Kidney epithelial cell (primary cell): ENCODE data around the gene SRPK2. TPM values are rescaled to one million over a fixed set of nuclear protein-coding genes. Genes with fewer than 3 reads are reported as not detected.

Experiments used
- DNase-seq: peaks from one replicate; pipeline ENCODE4 v3.0.0-alpha.2; 2010; ENCODE audit warnings: low read depth
- H3K27me3 ChIP-seq: 2 replicates; pipeline ENCODE4 v1.6.0; 2011; ENCODE audit warnings: low read length; ENCODE audit not compliant: control insufficient read depth, insufficient read depth
- H3K36me3 ChIP-seq: 2 replicates; pipeline ENCODE4 v1.5.1; 2011; ENCODE audit warnings: low read length; ENCODE audit not compliant: control insufficient read depth, insufficient read depth
- H3K4me3 ChIP-seq: 2 replicates; pipeline ENCODE4 v1.5.1; 2011; ENCODE audit warnings: low read depth, mild to moderate bottlenecking, control low read depth, low read length
- total RNA-seq: library from RNA; depleted of rRNA; stranded (reverse); fragments of >200 nt; gene quantifications from 2 replicates; pipeline ENCODE4 v1.2.3, GENCODE V29; 2015
- TF ChIP-seq, protein P1 (sequence below): IDR thresholded peaks from 2 replicates; pipeline ENCODE4 v1.5.1; 2011; ENCODE audit warnings: mild to moderate bottlenecking, moderate library complexity, low read length, control low read depth, inconsistent platforms; ENCODE audit not compliant: insufficient read depth, poor library complexity, severe bottlenecking

SRPK2 gene
- total RNA-seq, 1 donor from 2014 or later: 33.9 TPM

- TF ChIP-seq, protein P1, sequence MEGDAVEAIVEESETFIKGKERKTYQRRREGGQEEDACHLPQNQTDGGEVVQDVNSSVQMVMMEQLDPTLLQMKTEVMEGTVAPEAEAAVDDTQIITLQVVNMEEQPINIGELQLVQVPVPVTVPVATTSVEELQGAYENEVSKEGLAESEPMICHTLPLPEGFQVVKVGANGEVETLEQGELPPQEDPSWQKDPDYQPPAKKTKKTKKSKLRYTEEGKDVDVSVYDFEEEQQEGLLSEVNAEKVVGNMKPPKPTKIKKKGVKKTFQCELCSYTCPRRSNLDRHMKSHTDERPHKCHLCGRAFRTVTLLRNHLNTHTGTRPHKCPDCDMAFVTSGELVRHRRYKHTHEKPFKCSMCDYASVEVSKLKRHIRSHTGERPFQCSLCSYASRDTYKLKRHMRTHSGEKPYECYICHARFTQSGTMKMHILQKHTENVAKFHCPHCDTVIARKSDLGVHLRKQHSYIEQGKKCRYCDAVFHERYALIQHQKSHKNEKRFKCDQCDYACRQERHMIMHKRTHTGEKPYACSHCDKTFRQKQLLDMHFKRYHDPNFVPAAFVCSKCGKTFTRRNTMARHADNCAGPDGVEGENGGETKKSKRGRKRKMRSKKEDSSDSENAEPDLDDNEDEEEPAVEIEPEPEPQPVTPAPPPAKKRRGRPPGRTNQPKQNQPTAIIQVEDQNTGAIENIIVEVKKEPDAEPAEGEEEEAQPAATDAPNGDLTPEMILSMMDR: no peak
- H3K4me3 ChIP-seq: no peak overlapping the region
- DNase-seq: peak; percentile 49
- no peaks in the 10 kb centered on the region for H3K36me3 ChIP-seq
- no peaks in the 10 kb centered on the region for H3K27me3 ChIP-seq
These were observed 169.0 kb downstream of the SRPK2 start for GRCh38 chr7:105219771-105220160.

- H3K4me3 ChIP-seq: no peak overlapping the region
- H3K27me3 ChIP-seq: no peaks in the 10 kb centered on the region
- H3K36me3 ChIP-seq: no peaks in the 10 kb centered on the region
- DNase-seq: no peak
- TF ChIP-seq, protein P1: no peak
These were observed 169.6 kb downstream of the SRPK2 start for GRCh38 chr7:105218939-105219770.

DNA sequence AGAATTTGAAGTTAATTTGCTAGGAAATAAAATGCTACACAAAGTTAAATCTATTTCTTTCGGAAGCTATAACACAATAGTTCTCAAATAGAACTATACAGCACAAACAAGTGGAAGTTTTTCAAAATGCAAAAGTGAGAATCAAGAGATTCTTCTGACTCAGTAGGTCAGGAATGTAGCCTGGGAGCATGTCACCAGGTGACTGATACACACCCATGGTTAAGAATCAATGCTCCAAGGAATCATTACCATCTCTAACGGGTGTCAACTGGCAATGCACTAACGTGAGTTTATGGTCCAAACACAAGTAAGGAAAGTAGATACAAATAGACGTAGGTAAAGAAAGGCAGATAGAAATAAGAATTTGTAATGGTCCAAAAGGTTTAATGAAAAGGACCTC lies 170.5 kb downstream of the SRPK2 start:
- DNase-seq: peak; percentile 42

DNA sequence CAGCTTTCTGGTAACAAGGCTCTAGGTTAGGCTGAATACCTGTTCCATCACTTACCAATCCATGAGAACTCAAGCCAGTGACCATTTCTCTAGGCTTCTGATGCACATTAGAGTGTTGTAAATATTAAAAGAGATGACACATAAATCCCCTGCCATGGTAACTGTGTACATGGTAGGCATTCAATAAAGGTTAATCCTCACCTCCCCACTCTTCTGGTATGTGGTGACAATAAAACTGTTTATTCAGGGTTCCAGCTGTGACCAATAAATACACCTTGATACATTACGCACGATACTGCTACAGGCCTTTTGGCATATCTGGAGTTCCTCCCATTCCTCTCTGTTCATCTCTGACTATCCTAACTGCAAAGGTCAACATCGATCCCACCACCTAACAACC lies 171.9 kb downstream of the SRPK2 start:
- TF ChIP-seq, protein P1: no peak
- no peak for DNase-seq
- H3K27me3 ChIP-seq: no peaks in the 10 kb centered on the region
- no peak overlapping the region for H3K4me3 ChIP-seq
- H3K36me3 ChIP-seq: no peaks in the 10 kb centered on the region

More for the DNA sequence above, 170.5 kb downstream of the SRPK2 start:
- H3K27me3 ChIP-seq: no peaks in the 10 kb centered on the region
- H3K4me3 ChIP-seq: no peak overlapping the region
- TF ChIP-seq, protein P1: no peak
- H3K36me3 ChIP-seq: no peaks in the 10 kb centered on the region

DNA sequence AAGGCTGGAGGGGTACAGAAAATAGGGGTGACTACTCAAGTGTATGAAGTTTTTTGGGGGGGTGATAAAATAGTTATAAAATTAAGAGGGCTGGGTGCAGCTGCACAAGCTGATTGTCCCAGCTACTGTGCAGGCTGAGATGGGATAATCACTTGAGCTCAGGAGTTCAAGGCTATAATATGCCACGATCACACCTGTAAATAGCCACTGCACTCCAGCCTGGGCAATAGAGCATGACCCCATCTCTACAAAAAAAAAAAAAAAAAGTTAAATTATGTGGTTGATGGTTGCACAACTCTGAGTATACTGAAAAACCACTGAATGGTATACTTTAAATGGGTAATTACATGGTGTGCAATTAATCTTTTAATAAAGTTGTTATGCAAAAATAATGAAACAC lies 172.9 kb downstream of the SRPK2 start:
- no peak for DNase-seq
- Histone ChIP-seq H3K36me3 (no peaks in the 10 kb centered on the region), H3K27me3 (no peaks in the 10 kb centered on the region), H3K4me3 (no peak overlapping the region)
- TF ChIP-seq, protein P1: no peak

DNA sequence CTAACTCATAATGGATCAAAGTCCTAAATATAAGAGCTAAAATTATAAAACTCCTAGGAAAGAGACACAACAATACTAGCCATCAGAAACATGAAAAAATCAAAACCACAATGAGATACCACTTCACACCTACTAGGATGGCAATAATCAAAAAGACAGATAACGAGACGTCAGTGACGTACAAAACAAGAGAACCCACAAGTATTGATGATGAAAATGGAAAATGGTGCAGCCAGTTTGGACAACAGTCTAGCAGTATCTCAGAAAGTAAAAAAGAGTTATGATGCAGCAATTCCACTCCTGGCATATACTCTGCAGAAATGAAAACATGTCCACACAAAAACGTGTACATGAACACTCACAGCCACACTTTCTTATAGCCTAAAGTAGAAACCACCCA lies 173.5 kb downstream of the SRPK2 start:
- H3K27me3 ChIP-seq: no peaks in the 10 kb centered on the region
- TF ChIP-seq, protein P1: no peak
- H3K36me3 ChIP-seq: no peaks in the 10 kb centered on the region
- H3K4me3 ChIP-seq: no peak overlapping the region
- DNase-seq: no peak
